Upper lobe of left lung (tissue), 4 donors: ENCODE measurements around the gene MTG2.

Experiments used
- CTCF ChIP-seq, 6 experiments: fragments of 450-650 bp in 4 of 6; fragments of 200-600 bp in 2 of 6; sonication (generic) in 2 of 6; IDR thresholded peaks; one replicate each; pipeline ENCODE4 v1.5.1; 2016 to 2019; ENCODE audit warnings: antibody characterized with exemption in 6 of 6
- EP300 ChIP-seq, 4 donors: sonication (generic); formaldehyde crosslinking; IDR thresholded peaks; one replicate each; pipeline ENCODE4 v1.5.1; 2017; ENCODE audit warnings: antibody characterized with exemption in 4 of 4, control low read depth in 2 of 4
- POLR2A ChIP-seq, 4 donors: fragments of 450-650 bp; IDR thresholded peaks; one replicate each; pipeline ENCODE4 v1.5.1; 2016 to 2017; ENCODE audit warnings: antibody characterized with exemption in 4 of 4, mild to moderate bottlenecking in 2 of 4
- POLR2AphosphoS5 ChIP-seq, 2 donors: sonication (generic); formaldehyde crosslinking; IDR thresholded peaks; one replicate each; pipeline ENCODE4 v1.5.1; 2017; ENCODE audit warnings: antibody characterized with exemption in 2 of 2

- TF ChIP-seq CTCF (IDR thresholded peaks at IDR 0.05): no peak
- no peak for TF ChIP-seq POLR2A (IDR thresholded peaks at IDR 0.05)
- TF ChIP-seq POLR2AphosphoS5 (IDR thresholded peaks at IDR 0.05): no peak
- TF ChIP-seq EP300 (IDR thresholded peaks at IDR 0.05): no peak
Observed at GRCh38 chr20:62155428-62156253, 27.2 kb upstream of the MTG2 start.
